ENCODE measurements around the gene PDZD2.
A peak's percentile ranks its signal among the peaks of the same experiment; 100 is the strongest.

PDZD2 gene

DNA sequence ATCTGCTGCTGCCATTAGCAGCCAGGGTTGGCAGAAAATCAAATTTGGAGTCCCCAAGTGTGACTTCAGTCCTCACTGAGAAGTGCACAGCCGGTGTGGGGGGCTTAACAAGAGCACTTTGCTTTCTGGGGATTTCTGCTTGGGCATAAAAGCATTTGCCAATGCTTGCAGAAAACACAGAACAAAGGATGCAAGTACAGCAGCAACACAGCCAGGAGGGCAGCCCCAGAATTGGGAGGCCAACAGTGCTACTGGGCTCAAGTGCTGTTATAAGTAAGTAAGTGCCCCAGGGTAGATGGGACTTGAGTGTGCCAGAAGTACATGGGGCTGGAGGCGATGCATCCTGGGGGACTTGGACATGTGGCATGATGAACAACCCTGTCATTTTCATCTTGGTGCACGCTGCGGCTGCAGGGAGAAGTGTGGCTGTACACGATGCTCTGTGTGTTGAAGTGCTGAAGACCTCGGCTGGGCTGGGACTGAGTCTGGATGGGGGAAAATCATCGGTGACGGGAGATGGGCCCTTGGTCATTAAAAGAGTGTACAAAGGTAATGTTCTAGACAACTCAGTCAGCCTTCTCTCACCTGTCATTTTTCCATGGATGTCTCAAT lies 461.9 kb downstream of the PDZD2 start:
- TF ChIP-seq, protein P1, sequence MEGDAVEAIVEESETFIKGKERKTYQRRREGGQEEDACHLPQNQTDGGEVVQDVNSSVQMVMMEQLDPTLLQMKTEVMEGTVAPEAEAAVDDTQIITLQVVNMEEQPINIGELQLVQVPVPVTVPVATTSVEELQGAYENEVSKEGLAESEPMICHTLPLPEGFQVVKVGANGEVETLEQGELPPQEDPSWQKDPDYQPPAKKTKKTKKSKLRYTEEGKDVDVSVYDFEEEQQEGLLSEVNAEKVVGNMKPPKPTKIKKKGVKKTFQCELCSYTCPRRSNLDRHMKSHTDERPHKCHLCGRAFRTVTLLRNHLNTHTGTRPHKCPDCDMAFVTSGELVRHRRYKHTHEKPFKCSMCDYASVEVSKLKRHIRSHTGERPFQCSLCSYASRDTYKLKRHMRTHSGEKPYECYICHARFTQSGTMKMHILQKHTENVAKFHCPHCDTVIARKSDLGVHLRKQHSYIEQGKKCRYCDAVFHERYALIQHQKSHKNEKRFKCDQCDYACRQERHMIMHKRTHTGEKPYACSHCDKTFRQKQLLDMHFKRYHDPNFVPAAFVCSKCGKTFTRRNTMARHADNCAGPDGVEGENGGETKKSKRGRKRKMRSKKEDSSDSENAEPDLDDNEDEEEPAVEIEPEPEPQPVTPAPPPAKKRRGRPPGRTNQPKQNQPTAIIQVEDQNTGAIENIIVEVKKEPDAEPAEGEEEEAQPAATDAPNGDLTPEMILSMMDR (IDR thresholded peaks at IDR 0.05): no peak
- Histone ChIP-seq H3K27ac (peak overlapping the region in 1 of 2 donors; percentile 25), H3K4me3 (no peak overlapping the region)
- DNase-seq (ENCODE audit: low spot score): no peak

DNA sequence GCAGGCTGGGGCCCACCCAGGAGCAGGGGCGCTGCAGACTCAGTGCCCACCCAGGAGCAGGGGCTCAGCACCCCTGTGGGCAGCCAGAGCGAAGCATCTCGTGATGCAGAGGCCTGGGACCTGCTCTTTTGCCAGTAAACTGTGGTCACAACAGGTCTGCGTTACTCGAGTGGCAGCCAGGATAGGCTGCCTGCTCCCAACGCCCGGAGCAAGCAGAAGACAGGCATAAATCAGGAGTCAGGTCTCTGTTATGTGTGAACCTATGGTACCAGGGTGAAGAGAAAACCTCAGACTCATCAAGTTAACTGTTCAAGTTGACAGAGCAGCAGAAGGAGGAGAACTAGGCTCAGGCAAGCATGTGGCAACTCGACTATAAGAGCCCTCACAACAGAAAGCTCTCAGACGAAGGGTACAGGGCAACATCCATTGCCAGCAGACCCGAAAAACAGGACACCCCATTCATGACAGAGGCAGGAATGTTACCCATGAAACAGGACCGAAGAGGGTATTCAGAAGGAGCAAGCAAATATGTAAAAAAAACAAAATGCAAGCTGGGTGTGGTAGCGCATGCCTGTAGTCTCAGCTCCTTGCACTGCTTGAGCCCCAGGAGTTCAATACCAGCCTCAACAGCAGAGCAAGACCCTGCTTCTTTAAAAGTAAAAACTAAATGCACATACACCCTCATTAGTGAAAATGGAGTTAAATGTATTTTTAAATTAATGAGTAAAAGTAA lies 463.5 kb downstream of the PDZD2 start:
- TF ChIP-seq, protein P1 (IDR thresholded peaks at IDR 0.05): no peak
- H3K27ac ChIP-seq: no peak overlapping the region
- no peak overlapping the region for H3K4me3 ChIP-seq
- DNase-seq (ENCODE audit: low spot score): no peak

DNA sequence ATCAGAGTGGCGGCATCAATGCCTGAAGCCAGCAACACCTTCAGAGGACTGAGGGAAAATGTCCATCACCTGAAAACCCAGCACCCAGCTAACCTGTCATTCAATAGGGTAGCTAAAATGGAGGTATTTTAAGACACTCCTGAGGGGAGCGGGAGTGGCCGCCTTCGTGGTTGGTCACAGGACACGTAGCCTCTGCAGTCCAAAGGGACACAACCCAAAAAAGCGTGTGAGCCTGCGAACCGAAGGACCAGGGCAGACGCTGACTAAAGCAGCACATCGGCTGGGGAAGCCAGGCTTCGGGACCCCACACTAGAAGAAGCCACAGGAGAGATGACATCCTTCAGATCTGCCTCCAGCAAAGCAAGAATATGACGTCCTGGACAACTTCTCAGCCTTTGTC lies 464.6 kb downstream of the PDZD2 start:
- no peak overlapping the region for H3K4me3 ChIP-seq
- TF ChIP-seq, protein P1 (IDR thresholded peaks at IDR 0.05): no peak
- no peak overlapping the region for H3K27ac ChIP-seq
- DNase-seq (ENCODE audit: low spot score): no peak

DNA sequence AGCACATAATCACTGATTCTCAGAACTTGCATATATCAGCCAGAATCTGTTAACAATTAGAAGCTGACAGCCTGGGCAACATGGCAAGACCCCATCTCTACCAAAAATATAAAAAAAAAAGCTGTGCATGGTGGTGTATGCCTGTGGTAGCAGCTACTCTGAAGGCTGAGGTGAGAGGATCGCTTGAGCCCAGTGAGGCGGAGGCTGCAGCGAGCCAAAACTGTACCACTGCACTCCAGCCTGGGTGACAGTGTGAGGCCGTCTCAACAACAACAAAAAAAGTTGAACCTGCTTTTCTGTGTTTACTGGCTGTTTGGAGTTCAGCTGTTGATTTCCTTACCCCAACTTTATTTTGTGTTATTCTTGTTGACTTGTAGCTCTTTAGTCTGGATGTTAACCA lies 468.4 kb downstream of the PDZD2 start:
- Histone ChIP-seq H3K4me3 (no peak overlapping the region), H3K27ac (no peak overlapping the region)
- TF ChIP-seq, protein P1 (IDR thresholded peaks at IDR 0.05): no peak
- no peak for DNase-seq (ENCODE audit: low spot score)

DNA sequence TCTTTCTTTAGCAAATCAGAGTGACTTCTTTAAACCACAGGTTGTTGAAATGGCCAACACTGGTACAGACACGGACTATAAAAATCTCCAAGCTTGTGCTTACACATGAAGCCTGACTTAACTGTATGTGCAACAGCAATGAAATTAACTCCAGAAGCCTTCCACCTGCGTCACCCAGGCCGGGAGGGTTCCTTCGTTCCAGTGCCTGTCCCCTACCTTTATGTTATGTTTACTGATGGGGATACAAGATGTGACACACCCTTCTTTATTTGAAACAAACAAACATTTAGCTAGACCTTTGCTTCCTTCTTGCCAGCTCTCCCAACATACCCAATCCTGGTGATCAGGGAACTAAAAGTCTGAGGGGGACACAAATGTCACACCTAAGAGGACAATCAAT lies 469.2 kb downstream of the PDZD2 start:
- H3K27ac ChIP-seq: no peak overlapping the region
- DNase-seq (ENCODE audit: low spot score): no peak
- TF ChIP-seq, protein P1 (IDR thresholded peaks at IDR 0.05): no peak
- H3K4me3 ChIP-seq: no peak overlapping the region

DNA sequence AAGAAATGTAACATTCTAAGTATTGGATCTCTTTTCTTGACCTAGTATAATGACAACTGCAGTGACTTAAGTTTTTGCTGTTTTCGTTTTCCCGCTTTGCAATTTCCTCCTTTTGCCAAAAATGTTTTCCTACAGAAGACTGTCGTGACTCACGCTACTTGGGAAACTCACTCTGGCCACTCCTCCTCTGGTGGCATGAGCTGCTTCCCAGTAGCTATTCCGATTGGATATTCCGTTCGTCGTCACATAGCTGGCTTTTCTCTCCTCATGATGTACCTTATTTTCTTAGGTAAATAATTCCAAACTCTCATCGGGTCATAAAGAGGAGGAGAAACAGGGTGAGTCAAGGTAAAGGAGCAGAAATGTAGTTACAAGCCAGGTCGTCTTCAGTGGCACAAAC lies 470.3 kb downstream of the PDZD2 start:
- H3K4me3 ChIP-seq: no peak overlapping the region
- no peak for DNase-seq (ENCODE audit: low spot score)
- TF ChIP-seq, protein P1 (IDR thresholded peaks at IDR 0.05): no peak
- H3K27ac ChIP-seq: no peak overlapping the region
